Keratinocyte (primary cell): ENCODE data around the gene CBR3. TPM values are rescaled to one million over a fixed set of nuclear protein-coding genes. Genes with fewer than 3 reads are reported as not detected.

ENCODE experiments used
- DNase-seq: peaks from one replicate; pipeline ENCODE4 v3.0.0-alpha.2; 2011; ENCODE audit warnings: low read depth, missing footprints, low spot score
- FAIRE-seq: peaks from 2 replicates; lab custom pipeline; 2011; peaks lifted over from hg19 to GRCh38; lab: Jason Lieb, UNC
- H2AFZ ChIP-seq: 2 replicates; pipeline ENCODE4 v1.6.0; 2012; ENCODE audit warnings: low read length, control low read depth, inconsistent platforms; ENCODE audit not compliant: control insufficient read depth
- H3K27ac ChIP-seq: 2 replicates; pipeline ENCODE4 v1.5.1; 2011; ENCODE audit warnings: low read length; ENCODE audit not compliant: control insufficient read depth, insufficient read depth
- H3K27me3 ChIP-seq: 3 replicates; pipeline ENCODE4 v1.6.0; 2011; ENCODE audit warnings: low read length; ENCODE audit not compliant: control insufficient read depth, insufficient read depth; ENCODE audit errors: extremely low read depth
- H3K36me3 ChIP-seq, 2 experiments: 2 replicates in 1 of 2; 3 replicates in 1 of 2; pipeline ENCODE4 v1.5.1; 2011; ENCODE audit warnings: low read length in 2 of 2, mild to moderate bottlenecking in 1 of 2; ENCODE audit not compliant: control insufficient read depth in 2 of 2, insufficient read depth in 2 of 2; ENCODE audit errors: extremely low read depth in 1 of 2
- H3K4me1 ChIP-seq: 3 replicates; pipeline ENCODE4 v1.5.1; 2011; ENCODE audit warnings: low read length; ENCODE audit not compliant: control insufficient read depth, insufficient read depth; ENCODE audit errors: extremely low read depth
- H3K4me2 ChIP-seq: 3 replicates; pipeline ENCODE4 v1.6.0; 2011; ENCODE audit warnings: low read depth, low read length; ENCODE audit not compliant: control insufficient read depth, insufficient read depth; ENCODE audit errors: extremely low read depth
- H3K4me3 ChIP-seq, 3 experiments: fragments of 200-600 bp in 1 of 3; sonication (generic) in 1 of 3; 2 replicates in 2 of 3; 3 replicates in 1 of 3; pipeline ENCODE4 v1.5.1; 2011 to 2016; ENCODE audit warnings: low read length in 3 of 3, mild to moderate bottlenecking in 3 of 3, control low read depth in 2 of 3, inconsistent platforms in 1 of 3, low read depth in 1 of 3, mixed read lengths in 1 of 3, mixed run types in 1 of 3, moderate library complexity in 1 of 3; ENCODE audit not compliant: control insufficient read depth in 2 of 3, insufficient read depth in 2 of 3; ENCODE audit errors: extremely low read depth in 1 of 3
- H3K79me2 ChIP-seq: 2 replicates; pipeline ENCODE4 v1.6.0; 2012; ENCODE audit warnings: low read length; ENCODE audit not compliant: control insufficient read depth, insufficient read depth
- H3K9ac ChIP-seq: 3 replicates; pipeline ENCODE4 v1.6.0; 2011; ENCODE audit warnings: low read length; ENCODE audit not compliant: control insufficient read depth, insufficient read depth; ENCODE audit errors: extremely low read depth
- H3K9me1 ChIP-seq: 3 replicates; pipeline ENCODE4 v1.6.0; 2011; ENCODE audit warnings: low read length; ENCODE audit not compliant: control insufficient read depth, insufficient read depth; ENCODE audit errors: extremely low read depth
- H3K9me3 ChIP-seq: 2 replicates; pipeline ENCODE4 v1.5.1; 2012; ENCODE audit warnings: low read depth, low read length; ENCODE audit not compliant: control insufficient read depth
- H4K20me1 ChIP-seq: 3 replicates; pipeline ENCODE4 v1.6.0; 2011; ENCODE audit warnings: low read length; ENCODE audit not compliant: control insufficient read depth, insufficient read depth; ENCODE audit errors: extremely low read depth
- CTCF ChIP-seq, 3 experiments: IDR thresholded peaks in 1 of 3; conservative IDR thresholded peaks in 1 of 3; optimal IDR thresholded peaks in 1 of 3; 2 replicates in 2 of 3; 3 replicates in 1 of 3; pipeline versions ENCODE3 to v1.5.1; 2011; ENCODE audit warnings: low read length in 3 of 3, mild to moderate bottlenecking in 3 of 3, moderate library complexity in 2 of 3, control low read depth in 1 of 3, inconsistent platforms in 1 of 3; ENCODE audit not compliant: insufficient read depth in 2 of 3; ENCODE audit errors: extremely low read depth in 1 of 3
- EZH2 ChIP-seq: IDR thresholded peaks from one replicate; pipeline ENCODE4 v1.6.1; 2012; ENCODE audit warnings: inconsistent platforms, mild to moderate bottlenecking, low read length, moderate library complexity
- dilution Hi-C: fragments of 300-500 bp; cut with MboI; formaldehyde crosslinking; loops from one replicate; pipeline ENCODE4 v1.7.0; 2020; ENCODE audit warnings: low sequenced_read_pairs; ENCODE audit not compliant: extremely low pct_ligation_motif_present
- polyA plus RNA-seq, 5 experiments: library from polyadenylated mRNA; depleted of rRNA in 3 of 5; stranded (reverse) in 3 of 5; stranded (forward) in 1 of 5; unstranded in 1 of 5; fragments of >200 nt; gene quantifications; 1 replicate in 1 of 5; 2 replicates in 3 of 5; 3 replicates in 1 of 5; pipeline versions ENCODE4 v1.2.1 to v1.2.3, GENCODE V29; 2011 to 2012; ENCODE audit warnings: missing spikeins in 2 of 5, low read depth in 1 of 5, low replicate concordance in 1 of 5

CBR3 gene
- polyA plus RNA-seq, 1 donor (not counting 4 experiments of a cell fraction or from before 2014, with no cell fraction given) = 1.3 TPM

- Histone ChIP-seq H3K27ac (no peak overlapping the region), H3K4me3 (no peak overlapping the region), H3K79me2 (no peaks in the 10 kb centered on the region), H3K4me1 (peaks cover 8% of the 10 kb centered on the region), H3K27me3 (no peaks in the 10 kb centered on the region), H3K4me2 (no peak overlapping the region), H3K9ac (no peak overlapping the region), H2AFZ (no peak overlapping the region), H3K9me3 (no peaks in the 10 kb centered on the region), H3K9me1 (no peaks in the 10 kb centered on the region), H4K20me1 (no peaks in the 10 kb centered on the region), H3K36me3 (no peaks in the 10 kb centered on the region)
- no peak for FAIRE-seq
- DNase-seq = no peak
- no peak for TF ChIP-seq EZH2
- TF ChIP-seq CTCF (optimal IDR thresholded peaks at IDR 0.05 in 1 of 3, IDR thresholded peaks at IDR 0.05 in 1 of 3, conservative IDR thresholded peaks at IDR 0.05 in 1 of 3; ENCODE audit: extremely low read depth in 1 of 3, insufficient read depth in 2 of 3, low read length in 3 of 3) = no peak
- dilution Hi-C loops = no loop called here
These were observed 25.0 kb upstream of the CBR3 start for GRCh38 chr21:36109868-36110267.

GRCh38 chr21:36111238-36111637 lies 23.6 kb upstream of the CBR3 start:
- Histone ChIP-seq H3K9me1 (no peaks in the 10 kb centered on the region), H3K27me3 (no peaks in the 10 kb centered on the region), H3K36me3 (no peaks in the 10 kb centered on the region), H3K4me1 (peaks cover 8% of the 10 kb centered on the region), H3K9ac (no peak overlapping the region), H3K4me3 (no peak overlapping the region), H3K9me3 (no peaks in the 10 kb centered on the region), H3K27ac (no peak overlapping the region), H2AFZ (no peak overlapping the region), H4K20me1 (no peaks in the 10 kb centered on the region), H3K4me2 (no peak overlapping the region), H3K79me2 (no peaks in the 10 kb centered on the region)
- no peak for TF ChIP-seq EZH2
- no peak for TF ChIP-seq CTCF (optimal IDR thresholded peaks at IDR 0.05 in 1 of 3, IDR thresholded peaks at IDR 0.05 in 1 of 3, conservative IDR thresholded peaks at IDR 0.05 in 1 of 3; ENCODE audit: extremely low read depth in 1 of 3, insufficient read depth in 2 of 3, low read length in 3 of 3)
- no peak for FAIRE-seq
- dilution Hi-C loops = no loop called here
- DNase-seq = no peak
